H9 (cell line): Measurements from ENCODE around the gene DMRTA2. TPM values are rescaled to one million over a fixed set of nuclear protein-coding genes. Genes with fewer than 3 reads are reported as not detected.

ENCODE experiments used
- DNase-seq: peaks from one replicate; pipeline ENCODE4 v3.0.0-alpha.2; 2017
- H2AFZ ChIP-seq: one replicate; pipeline ENCODE4 v1.6.1; 2013; ENCODE audit warnings: mild to moderate bottlenecking, low read length, control low read depth, moderate library complexity
- H2AK5ac ChIP-seq: 2 replicates; pipeline ENCODE4 v1.6.1; 2013; ENCODE audit warnings: low read length, control low read depth, mixed read lengths; ENCODE audit not compliant: insufficient read length
- H2BK120ac ChIP-seq: one replicate; pipeline ENCODE4 v1.6.1; 2013; ENCODE audit warnings: low read depth, mild to moderate bottlenecking, low read length, control low read depth, inconsistent platforms; ENCODE audit not compliant: poor library complexity, severe bottlenecking
- H2BK12ac ChIP-seq: 2 replicates; pipeline ENCODE4 v1.6.1; 2013; ENCODE audit warnings: low read length, control low read depth, mixed read lengths, low read depth; ENCODE audit not compliant: insufficient read length
- H2BK15ac ChIP-seq: 2 replicates; pipeline ENCODE4 v1.6.1; 2013; ENCODE audit warnings: low read depth, low read length, control low read depth
- H2BK20ac ChIP-seq: one replicate; pipeline ENCODE4 v1.6.1; 2013; ENCODE audit warnings: low read depth, mild to moderate bottlenecking, low read length, control low read depth, inconsistent platforms; ENCODE audit not compliant: poor library complexity, severe bottlenecking
- H2BK5ac ChIP-seq: 2 replicates; pipeline ENCODE4 v1.6.1; 2013; ENCODE audit warnings: low read length, control low read depth, mixed read lengths; ENCODE audit not compliant: insufficient read length
- H3K14ac ChIP-seq: 2 replicates; pipeline ENCODE4 v1.6.1; 2013; ENCODE audit warnings: low read length, control low read depth; ENCODE audit not compliant: insufficient read depth
- H3K18ac ChIP-seq: 2 replicates; pipeline ENCODE4 v1.6.1; 2013; ENCODE audit warnings: low read depth, mild to moderate bottlenecking, mixed read lengths, low read length, control low read depth; ENCODE audit not compliant: insufficient read length
- H3K23ac ChIP-seq: 2 replicates; pipeline ENCODE4 v1.6.1; 2013; ENCODE audit warnings: low read length, control low read depth, mixed read lengths, low read depth; ENCODE audit not compliant: insufficient read length
- H3K23me2 ChIP-seq: 2 replicates; pipeline ENCODE4 v1.6.1; 2013; ENCODE audit warnings: low read depth, mild to moderate bottlenecking, mixed read lengths, low read length, control low read depth; ENCODE audit not compliant: insufficient read length, poor library complexity, severe bottlenecking
- H3K27ac ChIP-seq: 2 replicates; pipeline ENCODE4 v1.5.1; 2013; ENCODE audit warnings: low read length, control low read depth, mixed read lengths, low read depth; ENCODE audit not compliant: insufficient read length
- H3K27me3 ChIP-seq: 2 replicates; pipeline ENCODE4 v1.6.1; 2013; ENCODE audit warnings: low read length, control low read depth, inconsistent platforms; ENCODE audit not compliant: insufficient read depth
- H3K4ac ChIP-seq: 2 replicates; pipeline ENCODE4 v1.6.1; 2013; ENCODE audit warnings: low read depth, mild to moderate bottlenecking, control low read depth, inconsistent platforms, low read length, moderate library complexity
- H3K4me1 ChIP-seq: 2 replicates; pipeline ENCODE4 v1.6.1; 2013; ENCODE audit warnings: low read length, control low read depth, inconsistent platforms; ENCODE audit not compliant: insufficient read depth
- H3K4me2 ChIP-seq: 2 replicates; pipeline ENCODE4 v1.6.1; 2013; ENCODE audit warnings: low read length, control low read depth, mixed read lengths; ENCODE audit not compliant: insufficient read length, insufficient read depth
- H3K56ac ChIP-seq: 2 replicates; pipeline ENCODE4 v1.6.1; 2013; ENCODE audit warnings: low read depth, mild to moderate bottlenecking, mixed read lengths, low read length, control low read depth; ENCODE audit not compliant: insufficient read length
- H3K79me1 ChIP-seq: 2 replicates; pipeline ENCODE4 v1.6.1; 2013; ENCODE audit warnings: low read depth, mild to moderate bottlenecking, moderate library complexity, low read length, control low read depth, inconsistent platforms; ENCODE audit not compliant: insufficient read depth, poor library complexity, severe bottlenecking
- H3K79me2 ChIP-seq: 2 replicates; pipeline ENCODE4 v1.6.1; 2013; ENCODE audit warnings: low read length, control low read depth, inconsistent platforms; ENCODE audit not compliant: insufficient read depth
- H3K9ac ChIP-seq: 2 replicates; pipeline ENCODE4 v1.6.1; 2013; ENCODE audit warnings: low read length, control low read depth, mixed read lengths; ENCODE audit not compliant: insufficient read length; ENCODE audit errors: extremely low read depth
- H3K9me3 ChIP-seq: one replicate; pipeline ENCODE4 v1.6.1; 2013; ENCODE audit warnings: low read depth, low read length, inconsistent platforms; ENCODE audit not compliant: control insufficient read depth
- H3T11ph ChIP-seq: one replicate; pipeline ENCODE4 v1.6.1; 2013; ENCODE audit warnings: mild to moderate bottlenecking, low read length, control low read depth, inconsistent platforms
- H4K20me1 ChIP-seq: one replicate; pipeline ENCODE4 v1.6.1; 2013; ENCODE audit not compliant: control insufficient read depth, insufficient read length, insufficient read depth
- H4K5ac ChIP-seq: 2 replicates; pipeline ENCODE4 v1.6.1; 2013; ENCODE audit warnings: low read depth, mild to moderate bottlenecking, mixed read lengths, low read length, control low read depth; ENCODE audit not compliant: insufficient read length
- H4K8ac ChIP-seq: replicated peaks from 2 replicates; pipeline ENCODE4 v1.6.1; 2013; ENCODE audit warnings: low read length, control low read depth, mixed read lengths, low read depth; ENCODE audit not compliant: insufficient read length
- H4K91ac ChIP-seq: 2 replicates; pipeline ENCODE4 v1.6.1; 2013; ENCODE audit warnings: low read depth, mild to moderate bottlenecking, moderate library complexity, mixed read lengths, low read length, control low read depth; ENCODE audit not compliant: insufficient read length
- H3K27ac Mint-ChIP-seq, 3 experiments: 2 replicates in 2 of 3; 3 replicates in 1 of 3; pipeline ENCODE4 v1.8.0; 2020 to 2021; ENCODE audit warnings: mixed read lengths in 3 of 3, mild to moderate bottlenecking in 1 of 3, moderate library complexity in 1 of 3
- H3K27me3 Mint-ChIP-seq: 2 replicates; pipeline ENCODE4 v1.8.0; 2021; ENCODE audit warnings: low read depth, mild to moderate bottlenecking, moderate library complexity, mixed read lengths
- H3K36me3 Mint-ChIP-seq, 3 experiments: 2 replicates in 2 of 3; 3 replicates in 1 of 3; pipeline ENCODE4 v1.8.0; 2020 to 2021; ENCODE audit warnings: low read depth in 3 of 3, mixed read lengths in 3 of 3; ENCODE audit not compliant: insufficient read depth in 1 of 3
- H3K4me1 Mint-ChIP-seq, 2 experiments: 2 replicates each; pipeline ENCODE4 v1.8.0; 2020; ENCODE audit warnings: mixed read lengths in 2 of 2
- H3K4me3 Mint-ChIP-seq, 2 experiments: 2 replicates in 1 of 2; 3 replicates in 1 of 2; pipeline ENCODE4 v1.8.0; 2020 to 2021; ENCODE audit warnings: mild to moderate bottlenecking in 2 of 2, mixed read lengths in 2 of 2, moderate library complexity in 1 of 2
- H3K9me3 Mint-ChIP-seq, 2 experiments: 2 replicates in 1 of 2; 3 replicates in 1 of 2; pipeline ENCODE4 v1.8.0; 2020; ENCODE audit warnings: mild to moderate bottlenecking in 2 of 2, mixed read lengths in 2 of 2, moderate library complexity in 1 of 2
- WGBS: extraction: QIAGEN DNeasy Blood & Tissue Kit; methylation state at CpG from one replicate; pipeline ENCODE4 v1.1.7; 2013; ENCODE audit warnings: missing lambda C conversion rate, low lambda C conversion rate, mixed read lengths; ENCODE audit not compliant: insufficient read length; ENCODE audit errors: extremely low coverage; 5-methylcytosine and 5-hydroxymethylcytosine counted together
- total RNA-seq: library from RNA; stranded (reverse); gene quantifications from 2 replicates; pipeline ENCODE4 v1.2.1, GENCODE V29; 2021
- TF ChIP-seq, protein P1 (sequence below): fragments of 200-600 bp; sonication (generic); conservative IDR thresholded peaks from 3 replicates; pipeline ENCODE4 v1.8.0; 2021; ENCODE audit warnings: antibody characterized with exemption, mild to moderate bottlenecking

Gene DMRTA2
- total RNA-seq, 1 experiment from 2014 or later, result 0.11 TPM

- Histone ChIP-seq H2BK120ac (no peak overlapping the region), H2BK12ac (no peak overlapping the region), H2BK20ac (no peak overlapping the region), H2AFZ (no peak overlapping the region), H3T11ph (no peak overlapping the region), H3K9me3 (no peaks in the 10 kb centered on the region), H3K9ac (no peak overlapping the region), H3K18ac (no peak overlapping the region), H3K14ac (no peak overlapping the region), H3K79me1 (no peaks in the 10 kb centered on the region), H4K20me1 (no peaks in the 10 kb centered on the region), H4K5ac (no peak overlapping the region), H3K27me3 (peaks cover 69% of the 10 kb centered on the region), H3K4me2 (peak overlapping the region; percentile 75), H3K23me2 (peaks cover 12% of the 10 kb centered on the region), H3K23ac (no peak overlapping the region), H3K4ac (no peak overlapping the region), H3K79me2 (no peaks in the 10 kb centered on the region), H2BK15ac (no peak overlapping the region), H3K27ac (no peak overlapping the region), H4K91ac (no peak overlapping the region), H2AK5ac (no peak overlapping the region), H3K56ac (no peak overlapping the region), H4K8ac (no peak overlapping the region), H2BK5ac (no peak overlapping the region), H3K4me1 (no peaks in the 10 kb centered on the region)
- Mint-ChIP-seq H3K27ac (no peak overlapping the region), H3K4me1 (peaks cover 18 to 20% of the 10 kb centered on the region in 2 experiments), H3K9me3 (peaks cover 5% of the 10 kb centered on the region in 2 experiments; a peak in 4 of 5 replicates), H3K4me3 (peak overlapping the region in 1 of 2 experiments; percentile 1; a peak in 2 of 5 replicates), H3K27me3 (peaks cover 94% of the 10 kb centered on the region), H3K36me3 (no peaks in the 10 kb centered on the region; a peak in 1 of 7 replicates)
- no CpG with 5 or more reads among the region's 7 CpGs for WGBS
- TF ChIP-seq, protein P1, sequence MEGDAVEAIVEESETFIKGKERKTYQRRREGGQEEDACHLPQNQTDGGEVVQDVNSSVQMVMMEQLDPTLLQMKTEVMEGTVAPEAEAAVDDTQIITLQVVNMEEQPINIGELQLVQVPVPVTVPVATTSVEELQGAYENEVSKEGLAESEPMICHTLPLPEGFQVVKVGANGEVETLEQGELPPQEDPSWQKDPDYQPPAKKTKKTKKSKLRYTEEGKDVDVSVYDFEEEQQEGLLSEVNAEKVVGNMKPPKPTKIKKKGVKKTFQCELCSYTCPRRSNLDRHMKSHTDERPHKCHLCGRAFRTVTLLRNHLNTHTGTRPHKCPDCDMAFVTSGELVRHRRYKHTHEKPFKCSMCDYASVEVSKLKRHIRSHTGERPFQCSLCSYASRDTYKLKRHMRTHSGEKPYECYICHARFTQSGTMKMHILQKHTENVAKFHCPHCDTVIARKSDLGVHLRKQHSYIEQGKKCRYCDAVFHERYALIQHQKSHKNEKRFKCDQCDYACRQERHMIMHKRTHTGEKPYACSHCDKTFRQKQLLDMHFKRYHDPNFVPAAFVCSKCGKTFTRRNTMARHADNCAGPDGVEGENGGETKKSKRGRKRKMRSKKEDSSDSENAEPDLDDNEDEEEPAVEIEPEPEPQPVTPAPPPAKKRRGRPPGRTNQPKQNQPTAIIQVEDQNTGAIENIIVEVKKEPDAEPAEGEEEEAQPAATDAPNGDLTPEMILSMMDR, result no peak
- DNase-seq, result no peak
These were observed 8.4 kb downstream of the DMRTA2 start for GRCh38 chr1:50414853-50415234.
